ENCODE measurements around the gene PDE5A.

- TF ChIP-seq EZH2 (IDR thresholded peaks at IDR 0.05; ENCODE audit: low read length) = no peak
- no peak for TF ChIP-seq CTCF (optimal IDR thresholded peaks at IDR 0.05 in 1 of 3, IDR thresholded peaks at IDR 0.05 in 1 of 3, conservative IDR thresholded peaks at IDR 0.05 in 1 of 3; ENCODE audit: extremely low read depth in 1 of 3, insufficient read depth in 2 of 3, low read length in 3 of 3)
Observed at GRCh38 chr4:119585771-119586170, 42.8 kb downstream of the PDE5A start.

Data from keratinocyte (primary cell).